ENCODE results near the gene FAM186B. TPM values are rescaled to one million over a fixed set of nuclear protein-coding genes. Genes with fewer than 3 reads are reported as not detected.

The FAM186B gene
- total RNA-seq, 1 experiment from 2014 or later: 0.46 TPM

GRCh38 chr12:49641748-49642369 lies 36.4 kb upstream of the FAM186B start:
- Mint-ChIP-seq H3K27me3 (ENCODE audit: low read depth) (no peaks in the 10 kb centered on the region), H3K9me3 (no peaks in the 10 kb centered on the region), H3K27ac (no peak overlapping the region), H3K36me3 (ENCODE audit: insufficient read depth in 1 of 3, low read depth in 3 of 3) (peaks cover 17 to 56% (median 55%) of the 10 kb centered on the region in 3 experiments), H3K4me3 (no peak overlapping the region), H3K4me1 (peaks cover 19 to 23% of the 10 kb centered on the region in 2 experiments)
- TF ChIP-seq CTCF (conservative IDR thresholded peaks at IDR 0.05): no peak
- Histone ChIP-seq H4K8ac (replicated peaks; ENCODE audit: insufficient read length, low read depth, low read length) (no peak overlapping the region), H4K91ac (ENCODE audit: insufficient read length, low read depth, low read length) (no peak overlapping the region), H3K4me2 (ENCODE audit: insufficient read depth, insufficient read length, low read length) (no peak overlapping the region), H3K9me3 (ENCODE audit: control insufficient read depth, low read depth, low read length) (no peaks in the 10 kb centered on the region), H2BK12ac (ENCODE audit: insufficient read length, low read depth, low read length) (no peak overlapping the region), H2AFZ (ENCODE audit: low read length) (no peak overlapping the region), H3K23me2 (ENCODE audit: insufficient read length, low read depth, low read length, poor library complexity, severe bottlenecking) (peaks cover 3% of the 10 kb centered on the region), H3K18ac (ENCODE audit: insufficient read length, low read depth, low read length) (no peak overlapping the region), H3K14ac (ENCODE audit: insufficient read depth, low read length) (no peak overlapping the region), H3K4me1 (ENCODE audit: insufficient read depth, low read length) (peaks cover 5% of the 10 kb centered on the region; the same call in 1 of the 2 replicates), H2BK15ac (ENCODE audit: low read depth, low read length) (no peak overlapping the region), H2BK20ac (ENCODE audit: low read depth, low read length, poor library complexity, severe bottlenecking) (no peak overlapping the region), H2BK5ac (ENCODE audit: insufficient read length, low read length) (no peak overlapping the region), H3K79me1 (ENCODE audit: insufficient read depth, low read depth, low read length, poor library complexity, severe bottlenecking) (no peaks in the 10 kb centered on the region), H2BK120ac (ENCODE audit: low read depth, low read length, poor library complexity, severe bottlenecking) (no peak overlapping the region), H3K4ac (ENCODE audit: low read depth, low read length) (no peak overlapping the region), H3K23ac (ENCODE audit: insufficient read length, low read depth, low read length) (no peak overlapping the region), H3K9ac (ENCODE audit: extremely low read depth, insufficient read length, low read length) (no peak overlapping the region), H3T11ph (ENCODE audit: low read length) (no peak overlapping the region), H4K5ac (ENCODE audit: insufficient read length, low read depth, low read length) (no peak overlapping the region), H3K79me2 (ENCODE audit: insufficient read depth, low read length) (no peaks in the 10 kb centered on the region), H3K27ac (ENCODE audit: insufficient read length, low read depth, low read length) (no peak overlapping the region), H3K56ac (ENCODE audit: insufficient read length, low read depth, low read length) (no peak overlapping the region), H4K20me1 (ENCODE audit: control insufficient read depth, insufficient read depth, insufficient read length) (no peaks in the 10 kb centered on the region), H2AK5ac (ENCODE audit: insufficient read length, low read length) (no peak overlapping the region), H3K27me3 (ENCODE audit: insufficient read depth, low read length) (no peaks in the 10 kb centered on the region)
- no CpG with 5 or more reads among the region's 17 CpGs for WGBS (ENCODE audit: extremely low coverage, insufficient read length, low lambda C conversion rate)
- DNase-seq: no peak
